DMS53 treated with DMSO at 0.1 percent for 48 hours (cell line): ENCODE data around the gene TMEM127.

ENCODE experiments used
- DNase-seq: peaks from one replicate; lab custom pipeline; 2025; ENCODE audit not compliant: unreplicated experiment; lab: John Stamatoyannopoulos, UW

TMEM127 gene

GRCh38 chr2:96207774-96208142 is 58.0 kb downstream of the TMEM127 start:
- DNase-seq = no peak

DNA sequence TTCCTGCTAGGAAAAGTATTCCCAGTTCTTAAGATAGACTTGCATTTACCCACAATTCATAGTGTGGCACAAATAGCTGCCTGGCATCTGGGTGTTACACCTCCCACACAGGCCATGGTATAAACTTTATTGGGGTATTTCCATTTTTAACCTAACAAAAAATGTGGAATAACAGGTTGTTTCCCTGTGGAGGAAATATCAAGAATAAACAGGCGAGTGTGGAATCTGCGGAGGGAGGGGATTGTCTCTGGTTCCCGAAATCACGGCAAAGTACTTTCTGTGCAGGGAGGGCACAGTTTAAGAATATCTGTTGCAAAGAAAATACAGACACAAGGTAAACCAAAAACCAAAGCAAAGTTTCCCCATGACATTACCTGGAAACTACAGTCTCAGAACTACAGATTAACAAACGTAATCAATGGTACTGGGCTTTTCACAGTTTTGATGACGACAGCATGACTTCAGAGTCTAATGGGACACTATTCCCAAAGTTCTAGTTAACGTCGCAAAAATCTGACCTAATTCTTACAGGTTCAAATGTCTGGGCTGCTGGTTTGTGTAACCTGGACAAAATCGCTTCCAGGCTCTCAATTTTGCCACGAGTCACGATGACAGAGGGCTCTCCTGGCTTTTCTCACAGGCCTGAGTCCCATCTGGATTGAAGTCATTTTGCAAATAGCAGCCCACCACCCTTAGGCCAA is 58.6 kb downstream of the TMEM127 start:
- no peak for DNase-seq

- no peak for DNase-seq
Measured at GRCh38 chr2:96205888-96206287, 59.9 kb downstream of the TMEM127 start.

DNA sequence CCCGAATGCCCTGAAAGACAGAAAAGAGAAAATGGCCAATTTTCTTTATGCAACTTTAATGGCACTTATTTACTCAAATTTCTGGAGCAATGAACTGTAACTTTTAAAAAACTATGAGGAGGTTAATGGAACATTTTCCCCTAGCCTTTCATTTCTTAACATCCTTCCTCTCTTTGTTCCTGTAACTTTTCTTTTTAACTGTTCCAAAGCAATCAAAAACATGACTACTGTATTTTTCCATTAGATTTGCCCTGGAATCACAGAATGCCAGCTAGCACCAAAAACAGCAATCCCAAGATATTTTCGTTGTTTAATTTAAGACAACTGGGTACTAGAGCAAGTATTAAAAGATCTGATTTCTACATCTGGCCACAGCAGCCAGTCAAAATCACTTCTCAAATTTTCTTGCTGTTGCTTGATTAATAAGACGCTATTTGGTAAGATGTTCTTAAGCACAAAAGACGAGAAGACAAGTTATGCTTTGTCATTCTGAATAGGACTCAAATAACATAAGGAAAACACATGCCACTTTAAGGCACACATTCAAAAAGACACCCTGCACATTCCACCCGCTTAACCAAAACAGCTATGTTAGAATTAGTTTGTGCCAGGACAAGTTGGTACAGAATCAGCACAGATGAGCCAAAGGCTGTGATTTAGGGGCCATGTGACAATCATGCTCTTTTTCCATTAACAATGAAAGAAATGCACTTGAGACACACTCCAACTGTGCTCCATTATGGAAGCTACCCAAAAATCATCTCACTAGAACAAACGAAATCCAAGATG is 60.8 kb downstream of the TMEM127 start:
- no peak for DNase-seq

DNA sequence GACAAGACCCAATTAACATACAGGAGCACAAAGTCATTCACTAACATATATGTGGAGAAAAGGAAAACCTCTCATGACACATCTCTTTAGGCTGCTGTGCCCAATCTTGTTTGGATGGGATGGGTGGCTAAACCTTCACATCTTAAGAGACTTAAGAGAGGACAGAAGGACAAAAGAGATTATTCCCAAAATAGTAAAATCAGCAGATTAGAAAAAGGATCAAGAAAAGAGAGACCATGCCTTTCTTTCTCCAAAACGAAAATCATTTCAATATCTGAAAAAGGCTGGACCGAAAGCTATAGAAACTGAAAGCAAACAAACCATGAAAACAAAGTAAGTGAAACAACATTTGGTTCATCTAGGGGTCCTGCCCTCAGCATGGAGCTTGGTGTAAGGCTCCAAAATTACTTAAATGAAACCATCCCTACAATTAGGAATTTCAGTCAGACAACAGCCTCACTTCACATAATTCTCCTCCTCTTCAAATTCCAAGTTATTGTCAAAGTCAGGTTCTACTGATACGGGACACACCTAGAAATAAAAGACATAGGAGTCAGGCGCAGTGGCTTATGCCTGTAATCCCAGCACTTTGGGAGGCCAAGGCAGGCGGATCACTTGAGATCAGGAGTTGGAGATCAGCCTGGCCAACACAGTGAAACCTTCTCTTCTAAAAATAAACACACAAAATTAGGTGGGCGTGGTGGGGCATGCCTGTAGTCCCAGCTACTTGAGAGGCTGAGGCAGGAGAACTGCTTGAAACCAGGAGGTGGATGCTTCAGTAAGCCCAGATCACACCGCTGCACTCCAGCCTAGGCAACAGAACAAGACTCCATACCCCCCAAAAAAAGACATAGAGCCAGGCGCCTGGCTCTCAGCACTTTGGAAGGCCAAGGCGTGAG is 62.4 kb downstream of the TMEM127 start:
- DNase-seq = no peak

DNA sequence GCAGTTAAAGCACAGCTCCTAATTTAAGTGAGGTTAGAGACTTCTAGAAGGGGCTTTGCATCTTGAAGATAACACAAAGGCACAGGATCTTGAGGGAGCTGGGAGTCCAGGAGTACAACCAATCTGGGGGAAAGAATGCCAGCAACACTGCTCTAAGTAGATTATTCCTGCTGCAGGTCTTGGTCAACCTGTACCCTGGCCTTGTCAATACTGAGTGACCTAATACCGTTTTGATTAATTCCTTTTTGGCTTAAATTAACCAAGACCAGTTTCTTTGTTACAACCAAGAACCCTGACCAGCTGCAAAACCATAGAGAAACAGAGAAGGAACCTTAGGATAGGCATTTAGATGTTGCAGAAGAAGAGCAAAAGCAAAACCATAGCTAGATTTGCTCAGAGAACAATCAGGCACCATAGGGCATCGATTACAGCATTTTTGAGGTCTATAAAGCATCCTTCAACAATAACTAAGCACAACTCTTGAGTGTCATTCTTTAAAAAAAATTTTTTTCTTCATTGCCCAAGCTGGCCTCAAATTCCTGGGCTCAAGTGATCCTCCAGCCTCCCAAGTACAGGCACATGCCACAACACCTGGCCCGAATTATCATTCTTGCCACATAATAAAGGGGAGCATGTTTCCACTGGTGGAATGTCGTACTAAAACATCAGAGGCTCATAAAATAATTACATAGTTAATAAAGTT is 63.5 kb downstream of the TMEM127 start:
- no peak for DNase-seq

GRCh38 chr2:96201338-96201737 is 64.5 kb downstream of the TMEM127 start:
- no peak for DNase-seq

DNA sequence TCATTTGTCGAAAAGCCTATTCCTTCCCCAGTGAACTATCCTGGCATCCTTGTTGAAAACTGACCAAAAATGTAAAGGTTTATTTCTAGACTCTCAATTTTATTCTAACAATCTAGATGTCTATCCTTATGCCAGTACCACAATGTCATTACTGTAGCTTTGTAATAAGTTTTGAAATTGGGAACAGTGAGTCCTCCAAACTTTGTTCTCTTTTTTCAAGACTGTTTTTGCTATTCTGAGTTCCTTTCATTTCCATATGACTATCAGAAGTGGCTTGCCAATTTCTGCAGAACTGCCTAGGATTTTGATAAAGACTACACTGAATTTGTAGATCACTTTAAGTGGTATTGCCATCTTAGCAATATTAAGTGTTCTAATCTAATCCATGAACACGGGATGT is 66.9 kb downstream of the TMEM127 start:
- no peak for DNase-seq
